Measurements from ENCODE around the gene GRPEL1. TPM values are rescaled to one million over a fixed set of nuclear protein-coding genes. Genes with fewer than 3 reads are reported as not detected.

The GRPEL1 gene
- total and polyA plus RNA-seq, 9 of the 15 experiments (the other 6 are each of a cell fraction or from before 2014, with no cell fraction given): 43.4 to 192 (median 86.6) TPM

DNA sequence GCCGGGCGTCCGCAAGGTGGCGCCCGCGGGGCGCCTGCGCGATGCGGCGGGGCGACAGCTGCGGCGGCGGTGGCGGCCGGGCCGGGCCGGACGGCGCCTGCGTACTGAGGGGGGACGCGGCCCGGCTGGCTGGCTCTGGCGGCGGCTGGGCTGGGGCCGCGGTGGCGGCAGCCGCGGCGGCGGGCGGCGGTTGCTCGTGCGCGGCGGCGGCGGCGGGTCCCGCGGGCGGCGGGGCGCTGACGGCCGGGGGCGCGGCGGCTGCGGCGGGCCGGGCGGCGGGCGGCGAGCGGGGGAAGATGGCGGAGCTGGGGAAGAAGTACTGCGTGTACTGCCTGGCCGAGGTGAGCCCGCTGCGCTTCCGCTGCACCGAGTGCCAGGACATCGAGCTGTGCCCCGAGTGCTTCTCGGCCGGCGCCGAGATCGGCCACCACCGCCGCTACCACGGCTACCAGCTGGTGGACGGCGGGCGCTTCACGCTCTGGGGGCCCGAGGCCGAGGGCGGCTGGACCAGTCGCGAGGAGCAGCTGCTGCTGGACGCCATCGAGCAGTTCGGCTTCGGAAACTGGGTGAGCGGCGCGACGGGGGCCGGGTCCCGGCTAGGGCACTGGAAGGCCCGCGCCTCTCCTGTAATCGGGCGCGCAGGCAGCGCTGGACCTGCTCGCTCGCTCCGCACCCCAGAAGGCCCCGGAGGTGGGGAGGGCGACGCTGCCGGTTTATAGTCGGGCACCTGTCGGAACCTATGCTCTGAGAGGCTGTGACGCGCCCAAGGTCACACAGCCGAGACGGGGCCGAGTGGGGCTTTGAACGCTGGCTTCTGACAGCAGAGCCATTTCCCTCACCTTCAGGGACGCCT, 24.4 kb downstream of the GRPEL1 start, which contains the start of gene TADA2B (continued):
- TF ChIP-seq TOE1 (IDR thresholded peaks at IDR 0.05; ENCODE audit: borderline replicate concordance) (peak; percentile 20; the same call in 1 of the 2 replicates), TOE1 (CRISPR knock-in tag; IDR thresholded peaks at IDR 0.05; ENCODE audit: borderline replicate concordance, low read depth) (0 out of 2 replicates have a peak, but pooled peaks have one; percentile 29), FOXK2 (conservative IDR thresholded peaks at IDR 0.05 in 1 of 2, IDR thresholded peaks at IDR 0.05 in 1 of 2; ENCODE audit: low read depth in 2 of 2) (no peak), NRF1 (conservative IDR thresholded peaks at IDR 0.05 in 1 of 2, IDR thresholded peaks at IDR 0.05 in 1 of 2) (peak; percentile 17 to 37; a peak in 2 of 4 replicates), RBFOX2 (IDR thresholded peaks at IDR 0.05; ENCODE audit: low read depth, low read length) (peak; percentile 76), ZNF551 (CRISPR knock-in tag; IDR thresholded peaks at IDR 0.05) (no peak), MED1 (CRISPR knock-in tag; IDR thresholded peaks at IDR 0.05; ENCODE audit: borderline replicate concordance) (no peak), ATF1 (CRISPR knock-in tag; IDR thresholded peaks at IDR 0.05) (no peak), ATF1 (tag; IDR thresholded peaks at IDR 0.05) (0 out of 2 replicates have a peak, but pooled peaks have one; percentile 16), CHD1 (IDR thresholded peaks at IDR 0.05; ENCODE audit: low read length) (peak; percentile 47), TEAD1 (CRISPR knock-in tag; IDR thresholded peaks at IDR 0.05) (peak in 1 of 2 experiments; percentile 66; a peak in 1 of 4 replicates), YY1 (IDR thresholded peaks at IDR 0.05; ENCODE audit: borderline replicate concordance in 1 of 3, control insufficient read depth in 1 of 3, extremely low read depth in 1 of 3, insufficient read depth in 3 of 3, insufficient read length in 1 of 3, insufficient replicate concordance in 2 of 3, low read depth in 1 of 3, low read length in 2 of 3) (peak in 2 of 3 experiments; percentile 69 to 79), SMAD4 (CRISPR knock-in tag; conservative IDR thresholded peaks at IDR 0.05) (0 out of 2 replicates have a peak, but pooled peaks have one; percentile 24), FOXK1 (CRISPR knock-in tag; IDR thresholded peaks at IDR 0.05; ENCODE audit: borderline replicate concordance) (no peak), NCOR1 (IDR thresholded peaks at IDR 0.05) (no peak)
- TF ChIP-seq, protein P1, sequence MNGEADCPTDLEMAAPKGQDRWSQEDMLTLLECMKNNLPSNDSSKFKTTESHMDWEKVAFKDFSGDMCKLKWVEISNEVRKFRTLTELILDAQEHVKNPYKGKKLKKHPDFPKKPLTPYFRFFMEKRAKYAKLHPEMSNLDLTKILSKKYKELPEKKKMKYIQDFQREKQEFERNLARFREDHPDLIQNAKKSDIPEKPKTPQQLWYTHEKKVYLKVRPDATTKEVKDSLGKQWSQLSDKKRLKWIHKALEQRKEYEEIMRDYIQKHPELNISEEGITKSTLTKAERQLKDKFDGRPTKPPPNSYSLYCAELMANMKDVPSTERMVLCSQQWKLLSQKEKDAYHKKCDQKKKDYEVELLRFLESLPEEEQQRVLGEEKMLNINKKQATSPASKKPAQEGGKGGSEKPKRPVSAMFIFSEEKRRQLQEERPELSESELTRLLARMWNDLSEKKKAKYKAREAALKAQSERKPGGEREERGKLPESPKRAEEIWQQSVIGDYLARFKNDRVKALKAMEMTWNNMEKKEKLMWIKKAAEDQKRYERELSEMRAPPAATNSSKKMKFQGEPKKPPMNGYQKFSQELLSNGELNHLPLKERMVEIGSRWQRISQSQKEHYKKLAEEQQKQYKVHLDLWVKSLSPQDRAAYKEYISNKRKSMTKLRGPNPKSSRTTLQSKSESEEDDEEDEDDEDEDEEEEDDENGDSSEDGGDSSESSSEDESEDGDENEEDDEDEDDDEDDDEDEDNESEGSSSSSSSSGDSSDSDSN (IDR thresholded peaks at IDR 0.05; ENCODE audit: borderline replicate concordance in 1 of 2, low read depth in 2 of 2, low read length in 2 of 2): 0 out of 4 replicates have a peak, but pooled peaks of 1 of the 2 experiments have one; percentile 49
- TF ChIP-seq, protein P2, sequence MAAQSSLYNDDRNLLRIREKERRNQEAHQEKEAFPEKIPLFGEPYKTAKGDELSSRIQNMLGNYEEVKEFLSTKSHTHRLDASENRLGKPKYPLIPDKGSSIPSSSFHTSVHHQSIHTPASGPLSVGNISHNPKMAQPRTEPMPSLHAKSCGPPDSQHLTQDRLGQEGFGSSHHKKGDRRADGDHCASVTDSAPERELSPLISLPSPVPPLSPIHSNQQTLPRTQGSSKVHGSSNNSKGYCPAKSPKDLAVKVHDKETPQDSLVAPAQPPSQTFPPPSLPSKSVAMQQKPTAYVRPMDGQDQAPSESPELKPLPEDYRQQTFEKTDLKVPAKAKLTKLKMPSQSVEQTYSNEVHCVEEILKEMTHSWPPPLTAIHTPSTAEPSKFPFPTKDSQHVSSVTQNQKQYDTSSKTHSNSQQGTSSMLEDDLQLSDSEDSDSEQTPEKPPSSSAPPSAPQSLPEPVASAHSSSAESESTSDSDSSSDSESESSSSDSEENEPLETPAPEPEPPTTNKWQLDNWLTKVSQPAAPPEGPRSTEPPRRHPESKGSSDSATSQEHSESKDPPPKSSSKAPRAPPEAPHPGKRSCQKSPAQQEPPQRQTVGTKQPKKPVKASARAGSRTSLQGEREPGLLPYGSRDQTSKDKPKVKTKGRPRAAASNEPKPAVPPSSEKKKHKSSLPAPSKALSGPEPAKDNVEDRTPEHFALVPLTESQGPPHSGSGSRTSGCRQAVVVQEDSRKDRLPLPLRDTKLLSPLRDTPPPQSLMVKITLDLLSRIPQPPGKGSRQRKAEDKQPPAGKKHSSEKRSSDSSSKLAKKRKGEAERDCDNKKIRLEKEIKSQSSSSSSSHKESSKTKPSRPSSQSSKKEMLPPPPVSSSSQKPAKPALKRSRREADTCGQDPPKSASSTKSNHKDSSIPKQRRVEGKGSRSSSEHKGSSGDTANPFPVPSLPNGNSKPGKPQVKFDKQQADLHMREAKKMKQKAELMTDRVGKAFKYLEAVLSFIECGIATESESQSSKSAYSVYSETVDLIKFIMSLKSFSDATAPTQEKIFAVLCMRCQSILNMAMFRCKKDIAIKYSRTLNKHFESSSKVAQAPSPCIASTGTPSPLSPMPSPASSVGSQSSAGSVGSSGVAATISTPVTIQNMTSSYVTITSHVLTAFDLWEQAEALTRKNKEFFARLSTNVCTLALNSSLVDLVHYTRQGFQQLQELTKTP (IDR thresholded peaks at IDR 0.05; ENCODE audit: low read depth in 1 of 2, partially characterized antibody in 2 of 2): no peak
- TF ChIP-seq, protein P3, sequence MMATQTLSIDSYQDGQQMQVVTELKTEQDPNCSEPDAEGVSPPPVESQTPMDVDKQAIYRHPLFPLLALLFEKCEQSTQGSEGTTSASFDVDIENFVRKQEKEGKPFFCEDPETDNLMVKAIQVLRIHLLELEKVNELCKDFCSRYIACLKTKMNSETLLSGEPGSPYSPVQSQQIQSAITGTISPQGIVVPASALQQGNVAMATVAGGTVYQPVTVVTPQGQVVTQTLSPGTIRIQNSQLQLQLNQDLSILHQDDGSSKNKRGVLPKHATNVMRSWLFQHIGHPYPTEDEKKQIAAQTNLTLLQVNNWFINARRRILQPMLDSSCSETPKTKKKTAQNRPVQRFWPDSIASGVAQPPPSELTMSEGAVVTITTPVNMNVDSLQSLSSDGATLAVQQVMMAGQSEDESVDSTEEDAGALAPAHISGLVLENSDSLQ (IDR thresholded peaks at IDR 0.05): no peak

Data from K562 (cell line).